Ishikawa (cell line): Measurements from ENCODE around the gene WDTC1.

Source experiments
- CEBPB ChIP-seq: IDR thresholded peaks from 2 replicates; pipeline ENCODE4 v1.6.1; 2012
- CREB1 ChIP-seq: IDR thresholded peaks from 2 replicates; pipeline ENCODE4 v1.6.1; 2012; ENCODE audit warnings: low read depth
- EGR1 ChIP-seq: IDR thresholded peaks from 2 replicates; pipeline ENCODE4 v1.6.1; 2012
- EP300 ChIP-seq: IDR thresholded peaks from 2 replicates; pipeline ENCODE4 v1.6.1; 2012; ENCODE audit warnings: borderline replicate concordance
- FOXM1 ChIP-seq: IDR thresholded peaks from 2 replicates; pipeline ENCODE4 v1.6.1; 2012; ENCODE audit warnings: low read depth, borderline replicate concordance
- MAX ChIP-seq: IDR thresholded peaks from 2 replicates; pipeline ENCODE4 v1.6.1; 2012
- NFIC ChIP-seq: IDR thresholded peaks from 2 replicates; pipeline ENCODE4 v1.6.1; 2012
- RAD21 ChIP-seq: IDR thresholded peaks from 2 replicates; pipeline ENCODE4 v1.6.1; 2012; ENCODE audit warnings: low read depth
- REST ChIP-seq: IDR thresholded peaks from 2 replicates; pipeline ENCODE4 v1.6.1; 2012; ENCODE audit warnings: low read depth, mild to moderate bottlenecking
- TAF1 ChIP-seq: IDR thresholded peaks from 2 replicates; pipeline ENCODE4 v1.6.1; 2012; ENCODE audit warnings: low read depth, mild to moderate bottlenecking
- TCF12 ChIP-seq: IDR thresholded peaks from 2 replicates; pipeline ENCODE4 v1.6.1; 2012; ENCODE audit warnings: low read depth
- TEAD4 ChIP-seq: IDR thresholded peaks from 2 replicates; pipeline ENCODE4 v1.6.1; 2012
- USF1 ChIP-seq: IDR thresholded peaks from 2 replicates; pipeline ENCODE4 v1.6.1; 2012
- YY1 ChIP-seq: IDR thresholded peaks from 2 replicates; pipeline ENCODE4 v1.6.1; 2012; ENCODE audit warnings: low read depth
- ZBTB7A ChIP-seq: IDR thresholded peaks from 2 replicates; pipeline ENCODE4 v1.6.1; 2012; ENCODE audit warnings: low read depth

WDTC1 gene

GRCh38 chr1:27284425-27285273 lies 50.2 kb downstream of the WDTC1 start:
- TF ChIP-seq EGR1 (no peak), RAD21 (peak; percentile 76)

GRCh38 chr1:27285274-27285660 lies 50.8 kb downstream of the WDTC1 start:
- no peak for TF ChIP-seq EGR1
- no peak for TF ChIP-seq CEBPB
- no peak for TF ChIP-seq YY1
- no peak for TF ChIP-seq USF1
- no peak for TF ChIP-seq EP300
- TF ChIP-seq MAX: no peak

- TF ChIP-seq FOXM1: no peak
- no peak for TF ChIP-seq REST
- no peak for TF ChIP-seq MAX
- TF ChIP-seq CREB1: no peak
- no peak for TF ChIP-seq EGR1
- TF ChIP-seq ZBTB7A: no peak
- TF ChIP-seq CEBPB: no peak
- TF ChIP-seq YY1: no peak
Measured at GRCh38 chr1:27290581-27290980, 56.1 kb downstream of the WDTC1 start.

GRCh38 chr1:27292106-27292505 lies 57.7 kb downstream of the WDTC1 start:
- TF ChIP-seq TCF12: no peak

- TF ChIP-seq YY1 (no peak), TCF12 (no peak), REST (no peak), EP300 (no peak), NFIC (no peak), USF1 (no peak), ZBTB7A (no peak), RAD21 (no peak), TEAD4 (no peak), FOXM1 (no peak), EGR1 (no peak), TAF1 (no peak), CEBPB (no peak), MAX (no peak), CREB1 (no peak)
Measured at GRCh38 chr1:27293915-27294314, 59.5 kb downstream of the WDTC1 start.

GRCh38 chr1:27296773-27297291 lies 62.4 kb downstream of the WDTC1 start:
- TF ChIP-seq EGR1 (no peak), CEBPB (no peak), FOXM1 (no peak), TAF1 (no peak), RAD21 (peak; percentile 50)

GRCh38 chr1:27297903-27298302 lies 63.5 kb downstream of the WDTC1 start:
- TF ChIP-seq YY1: no peak
- TF ChIP-seq TCF12: no peak
- no peak for TF ChIP-seq REST
- TF ChIP-seq ZBTB7A: no peak
- TF ChIP-seq EGR1: no peak
- no peak for TF ChIP-seq TAF1
- no peak for TF ChIP-seq EP300
- TF ChIP-seq CREB1: no peak
